K562 (cell line): Measurements from ENCODE around the gene IL23A. TPM values are rescaled to one million over a fixed set of nuclear protein-coding genes. Genes with fewer than 3 reads are reported as not detected.
A peak's percentile ranks its signal among the peaks of the same experiment; 100 is the strongest.

Experiments
- AFF4 ChIP-seq: sonication (generic); formaldehyde crosslinking; IDR thresholded peaks from 2 replicates; pipeline ENCODE4 v1.8.0; 2023; ENCODE audit warnings: mild to moderate bottlenecking, missing genetic modification reagents
- BRF2 ChIP-seq: IDR thresholded peaks from 3 replicates; pipeline ENCODE4 v1.6.1; 2011; ENCODE audit warnings: borderline replicate concordance, mild to moderate bottlenecking; ENCODE audit not compliant: insufficient read length, insufficient read depth
- CGGBP1 ChIP-seq: fragments of 250-450 bp; sonication (Bioruptor Pico); IDR thresholded peaks from 2 replicates; pipeline ENCODE4 v1.9.0; 2021; ENCODE audit warnings: mild to moderate bottlenecking
- CHD1 ChIP-seq: fragments of 200-600 bp; sonication (generic); IDR thresholded peaks from one replicate; pipeline ENCODE4 v1.6.1; 2012; ENCODE audit warnings: mild to moderate bottlenecking, moderate library complexity, low read length, inconsistent platforms
- CREB3L1 ChIP-seq: fragments of 450-650 bp; IDR thresholded peaks from 2 replicates; pipeline ENCODE4 v1.6.1; 2014; ENCODE audit warnings: low read depth, mild to moderate bottlenecking, moderate library complexity, borderline replicate concordance
- CREM ChIP-seq: IDR thresholded peaks from 2 replicates; pipeline ENCODE4 v1.6.1; 2014; ENCODE audit warnings: antibody characterized with exemption, low read depth
- E2F8 ChIP-seq: fragments of 450-650 bp; IDR thresholded peaks from 2 replicates; pipeline ENCODE4 v1.7.1; 2018; ENCODE audit warnings: mild to moderate bottlenecking, low read depth; ENCODE audit not compliant: partially characterized antibody
- HDAC8 ChIP-seq: fragments of 450-650 bp; IDR thresholded peaks from 2 replicates; pipeline ENCODE4 v1.6.1; 2016; ENCODE audit warnings: mild to moderate bottlenecking, missing genetic modification characterization, moderate library complexity, missing compliant biosample characterization
- HIVEP1 ChIP-seq: fragments of 250-450 bp; sonication (Bioruptor Pico); IDR thresholded peaks from 2 replicates; pipeline ENCODE4 v1.4.0; 2020; ENCODE audit warnings: mild to moderate bottlenecking
- NBN ChIP-seq: fragments of 450-650 bp; IDR thresholded peaks from 2 replicates; pipeline ENCODE4 v1.6.1; 2016; ENCODE audit warnings: low read depth, mild to moderate bottlenecking
- NR2C1 ChIP-seq, 2 experiments: fragments of 450-650 bp; IDR thresholded peaks; 2 replicates each; pipeline ENCODE4 v1.6.1; 2017; ENCODE audit warnings: mild to moderate bottlenecking in 2 of 2, antibody characterized with exemption in 1 of 2, inconsistent platforms in 1 of 2, missing compliant biosample characterization in 1 of 2, missing genetic modification characterization in 1 of 2
- NR3C1 ChIP-seq: sonication (generic); formaldehyde crosslinking; IDR thresholded peaks from 2 replicates; pipeline ENCODE4 v1.8.1; 2022; ENCODE audit warnings: missing genetic modification reagents
- POLR2H ChIP-seq: IDR thresholded peaks from 2 replicates; pipeline ENCODE4 v1.6.1; 2016; ENCODE audit warnings: missing genetic modification characterization, low read depth, mild to moderate bottlenecking, control low read depth, missing compliant biosample characterization, moderate library complexity
- RFX7 ChIP-seq: fragments of 250-450 bp; sonication (Bioruptor Pico); IDR thresholded peaks from 2 replicates; pipeline ENCODE4 v1.5.1; 2021; ENCODE audit warnings: mild to moderate bottlenecking
- TRIM24 ChIP-seq, 2 experiments: fragments of 450-650 bp; IDR thresholded peaks; 2 replicates each; pipeline ENCODE4 v1.6.1; 2016
- WHSC1 ChIP-seq: IDR thresholded peaks from one replicate; pipeline ENCODE4 v1.6.1; 2012; ENCODE audit warnings: low read length, control low read depth, inconsistent platforms
- ZNF124 ChIP-seq: sonication (generic); formaldehyde crosslinking; IDR thresholded peaks from 2 replicates; pipeline ENCODE4 v1.8.1; 2022; ENCODE audit warnings: missing genetic modification reagents
- ZNF778 ChIP-seq: fragments of 450-650 bp; formaldehyde crosslinking; IDR thresholded peaks from 2 replicates; pipeline ENCODE4 v1.4.0; 2020; ENCODE audit warnings: mild to moderate bottlenecking, moderate library complexity
- polyA plus RNA-seq, 8 experiments: library from polyadenylated mRNA; depleted of rRNA in 4 of 8; stranded (reverse) in 5 of 8; unstranded in 3 of 8; fragments of >200 nt; fragmentation: Nextera tagmentation in 2 of 8; fragmentation: Illumina TruSeq in 1 of 8; extraction: Ambion mirVana in 2 of 8; extraction: Trizol in 1 of 8; gene quantifications; 2 replicates each; pipeline versions ENCODE4 v1.2.1 to v1.2.3, GENCODE V29; 2011 to 2014; ENCODE audit warnings: inconsistent platforms in 1 of 8, missing spikeins in 1 of 8
- total RNA-seq, 7 experiments: library from RNA; depleted of rRNA in 6 of 7; stranded (reverse); fragments of >200 nt in 6 of 7; fragmentation: Illumina TruSeq in 2 of 7; extraction: Trizol in 2 of 7; gene quantifications; 2 replicates each; pipeline versions ENCODE4 v1.2.1 to v1.2.3, GENCODE V29; 2011 to 2021; ENCODE audit warnings: low replicate concordance in 1 of 7

The IL23A gene
- total and polyA plus RNA-seq, 9 of the 15 experiments (the other 6 are each of a cell fraction or from before 2014, with no cell fraction given): 4.4 to 37.2 (median 9.6) TPM

GRCh38 chr12:56333679-56334489 lies 4.8 kb upstream of the IL23A start, which contains the start of gene PAN2 (continued):
- TF ChIP-seq CGGBP1 (CRISPR knock-in tag) (no peak), HIVEP1 (CRISPR knock-in tag) (no peak), AFF4 (peak; percentile 21; the same call in 1 of the 2 replicates), CHD1 (peak; percentile 19), E2F8 (peak; percentile 88), RFX7 (CRISPR knock-in tag) (no peak), BRF2 (no peak), NR2C1 (IDR thresholded peaks at IDR 0.05) (peak; percentile 85), NR2C1 (tag; IDR thresholded peaks at IDR 0.05) (peak; percentile 84), NR3C1 (CRISPR knock-in tag) (no peak), CREB3L1 (peak; percentile 68; the same call in 1 of the 2 replicates), HDAC8 (tag) (peak; percentile 84), POLR2H (tag) (peak; percentile 97), CREM (peak; percentile 95), NBN (peak; percentile 86), ZNF778 (CRISPR knock-in tag) (no peak), WHSC1 (no peak), TRIM24 (IDR thresholded peaks at IDR 0.05) (peak in 1 of 2 experiments; percentile 29; a peak in 1 of 4 replicates), ZNF124 (CRISPR knock-in tag) (no peak)
